ENCODE data around the gene CFAP100. TPM values are rescaled to one million over a fixed set of nuclear protein-coding genes. Genes with fewer than 3 reads are reported as not detected.
A peak's percentile ranks its signal among the peaks of the same experiment; 100 is the strongest.

Gene CFAP100
- total RNA-seq, 1 experiment from 2014 or later: not detected

DNA sequence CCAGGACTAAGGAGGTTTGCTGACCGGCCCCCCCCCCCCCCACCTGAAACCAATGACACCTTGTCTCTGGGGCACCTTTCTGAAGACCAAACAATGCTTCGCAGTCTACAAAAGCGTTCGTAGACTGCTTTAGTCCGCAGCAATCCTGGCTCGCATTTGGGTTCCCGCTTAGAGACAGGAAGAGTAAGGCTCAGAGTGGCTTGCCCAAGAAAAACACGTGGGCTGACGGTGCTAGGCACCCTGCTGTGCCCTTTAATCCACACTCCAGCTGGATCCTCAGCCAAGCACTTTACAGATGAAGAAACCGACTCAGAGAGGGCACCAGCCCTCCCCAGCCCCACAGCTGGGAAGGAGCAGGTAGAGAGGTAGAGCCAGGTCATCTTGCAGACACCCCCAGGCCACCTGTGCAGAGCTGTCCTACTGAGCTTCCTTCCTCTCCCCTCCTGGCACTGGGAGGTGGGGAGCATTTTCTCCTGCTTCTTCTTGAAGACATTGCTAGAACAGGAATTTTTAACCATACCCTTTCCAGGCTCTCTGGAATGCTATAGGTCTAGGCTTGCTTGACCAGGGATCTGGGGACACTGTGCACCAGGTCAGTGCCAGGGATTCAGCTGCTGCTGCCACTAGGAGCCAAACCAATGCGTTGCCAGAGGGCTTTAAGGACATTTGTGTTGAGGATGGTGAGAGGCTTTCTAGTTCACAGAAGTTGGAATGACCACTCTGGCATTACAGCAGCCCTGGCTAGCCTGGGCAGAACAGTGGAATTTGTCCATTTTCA lies 36.5 kb upstream of the CFAP100 start:
- TF ChIP-seq, protein P1, sequence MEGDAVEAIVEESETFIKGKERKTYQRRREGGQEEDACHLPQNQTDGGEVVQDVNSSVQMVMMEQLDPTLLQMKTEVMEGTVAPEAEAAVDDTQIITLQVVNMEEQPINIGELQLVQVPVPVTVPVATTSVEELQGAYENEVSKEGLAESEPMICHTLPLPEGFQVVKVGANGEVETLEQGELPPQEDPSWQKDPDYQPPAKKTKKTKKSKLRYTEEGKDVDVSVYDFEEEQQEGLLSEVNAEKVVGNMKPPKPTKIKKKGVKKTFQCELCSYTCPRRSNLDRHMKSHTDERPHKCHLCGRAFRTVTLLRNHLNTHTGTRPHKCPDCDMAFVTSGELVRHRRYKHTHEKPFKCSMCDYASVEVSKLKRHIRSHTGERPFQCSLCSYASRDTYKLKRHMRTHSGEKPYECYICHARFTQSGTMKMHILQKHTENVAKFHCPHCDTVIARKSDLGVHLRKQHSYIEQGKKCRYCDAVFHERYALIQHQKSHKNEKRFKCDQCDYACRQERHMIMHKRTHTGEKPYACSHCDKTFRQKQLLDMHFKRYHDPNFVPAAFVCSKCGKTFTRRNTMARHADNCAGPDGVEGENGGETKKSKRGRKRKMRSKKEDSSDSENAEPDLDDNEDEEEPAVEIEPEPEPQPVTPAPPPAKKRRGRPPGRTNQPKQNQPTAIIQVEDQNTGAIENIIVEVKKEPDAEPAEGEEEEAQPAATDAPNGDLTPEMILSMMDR (IDR thresholded peaks at IDR 0.05; ENCODE audit: unreplicated experiment): no peak
- peaks cover 23% of the 10 kb centered on the region for H3K36me3 Mint-ChIP-seq (ENCODE audit: insufficient read depth, unreplicated experiment)
- H3K4me3 Mint-ChIP-seq (ENCODE audit: low read depth, unreplicated experiment): peak overlapping the region; percentile 98
- H3K9me3 Mint-ChIP-seq (ENCODE audit: low read depth, unreplicated experiment): no peaks in the 10 kb centered on the region
- DNase-seq: no peak
- intact Hi-C loops (cut with micrococcal nuclease; ENCODE audit: unreplicated experiment): loop anchor here (5.0 kb wide), 2 partner anchors 71 to 146 kb away; no protein-coding TSS in a partner anchor
- H3K4me1 Mint-ChIP-seq (ENCODE audit: low read depth, unreplicated experiment): peaks cover 24% of the 10 kb centered on the region
- CTCF ChIA-PET: interaction anchor here (0.5 to 1.2 kb wide), 4 partner anchors 13 to 112 kb away, joined by 3 to 15 read pairs (median 9); no protein-coding TSS in a partner anchor
- H3K27ac Mint-ChIP-seq (ENCODE audit: unreplicated experiment): peak overlapping the region; percentile 64
- BruUV-seq (replicated peaks): no TSS peak
- H3K27me3 Mint-ChIP-seq (ENCODE audit: unreplicated experiment): peaks cover 58% of the 10 kb centered on the region

DNA sequence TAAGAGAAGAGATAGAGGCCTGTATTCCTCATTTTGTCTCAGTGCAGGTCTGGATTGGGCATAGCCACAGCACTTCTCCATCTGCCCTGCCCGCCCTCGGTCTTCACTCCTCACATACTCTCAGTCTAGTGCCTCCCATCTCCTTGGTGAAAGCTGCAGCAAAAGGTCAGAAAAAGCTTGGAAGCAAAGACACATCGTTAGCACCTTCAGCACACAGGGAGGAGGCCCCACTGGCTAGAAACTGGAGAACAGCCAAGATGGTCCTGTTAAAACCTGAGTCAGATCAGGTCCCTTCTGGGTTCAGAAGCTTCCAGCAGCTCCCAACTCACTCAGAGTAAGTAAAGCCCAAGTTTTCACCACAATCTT lies 35.9 kb upstream of the CFAP100 start:
- CTCF ChIA-PET: interaction anchor here (1.2 kb wide), 1 partner anchor 30 kb away, joined by 3 read pairs; no protein-coding TSS in a partner anchor
- H3K27me3 Mint-ChIP-seq (ENCODE audit: unreplicated experiment): peaks cover 64% of the 10 kb centered on the region
- no TSS peak for BruUV-seq (replicated peaks)
- no peak for DNase-seq
- H3K9me3 Mint-ChIP-seq (ENCODE audit: low read depth, unreplicated experiment): no peaks in the 10 kb centered on the region
- intact Hi-C loops (cut with micrococcal nuclease; ENCODE audit: unreplicated experiment): loop anchor here (5.0 kb wide), 2 partner anchors 71 to 146 kb away; no protein-coding TSS in a partner anchor
- H3K36me3 Mint-ChIP-seq (ENCODE audit: insufficient read depth, unreplicated experiment): peaks cover 23% of the 10 kb centered on the region
- TF ChIP-seq, protein P1 (IDR thresholded peaks at IDR 0.05; ENCODE audit: unreplicated experiment): no peak
- H3K4me1 Mint-ChIP-seq (ENCODE audit: low read depth, unreplicated experiment): peaks cover 24% of the 10 kb centered on the region
- H3K4me3 Mint-ChIP-seq (ENCODE audit: low read depth, unreplicated experiment): no peak overlapping the region
- no peak overlapping the region for H3K27ac Mint-ChIP-seq (ENCODE audit: unreplicated experiment)

DNA sequence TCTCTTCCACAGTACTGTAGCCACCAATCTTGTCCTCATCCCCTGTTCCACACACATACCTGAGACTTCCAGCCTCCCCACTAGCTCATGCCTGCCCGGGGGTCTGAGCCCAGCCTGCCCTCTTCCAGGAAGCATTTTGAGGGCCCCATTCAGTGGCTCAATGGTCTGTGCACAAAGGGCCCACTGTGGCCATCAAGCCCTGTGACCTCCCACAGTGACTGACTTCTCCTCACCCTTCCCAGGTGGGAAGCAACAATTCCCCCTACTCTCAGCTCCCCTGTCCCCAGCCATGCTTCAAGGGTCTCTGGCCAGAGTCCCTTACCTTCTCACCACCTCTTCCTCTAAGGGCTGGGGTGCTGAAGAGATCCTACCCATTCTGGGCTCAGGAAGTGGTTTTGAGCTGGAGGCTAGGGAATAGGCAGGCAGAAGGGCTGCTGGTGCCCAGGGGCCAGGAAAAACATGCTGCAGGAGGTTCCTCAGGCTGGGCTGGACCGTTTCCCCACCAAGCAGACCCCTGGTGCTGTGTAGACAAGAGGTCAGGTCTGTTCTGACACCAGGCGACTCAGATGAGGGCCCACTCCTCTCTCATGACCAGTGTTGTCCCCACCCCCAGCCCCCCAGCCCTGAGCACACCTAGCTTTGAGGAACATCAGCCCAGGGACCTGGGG lies 34.5 kb upstream of the CFAP100 start:
- Mint-ChIP-seq H3K9me3 (ENCODE audit: low read depth, unreplicated experiment) (no peaks in the 10 kb centered on the region), H3K4me1 (ENCODE audit: low read depth, unreplicated experiment) (peaks cover 22% of the 10 kb centered on the region), H3K4me3 (ENCODE audit: low read depth, unreplicated experiment) (no peak overlapping the region), H3K27me3 (ENCODE audit: unreplicated experiment) (peaks cover 77% of the 10 kb centered on the region), H3K36me3 (ENCODE audit: insufficient read depth, unreplicated experiment) (peaks cover 23% of the 10 kb centered on the region), H3K27ac (ENCODE audit: unreplicated experiment) (no peak overlapping the region)
- no peak for DNase-seq
- TF ChIP-seq, protein P1 (IDR thresholded peaks at IDR 0.05; ENCODE audit: unreplicated experiment): no peak
- CTCF ChIA-PET: interaction anchor here (1.2 kb wide), 1 partner anchor 29 kb away, joined by 3 read pairs; no protein-coding TSS in a partner anchor
- no TSS peak for BruUV-seq (replicated peaks)
- intact Hi-C loops (cut with micrococcal nuclease; ENCODE audit: unreplicated experiment): no loop called here

DNA sequence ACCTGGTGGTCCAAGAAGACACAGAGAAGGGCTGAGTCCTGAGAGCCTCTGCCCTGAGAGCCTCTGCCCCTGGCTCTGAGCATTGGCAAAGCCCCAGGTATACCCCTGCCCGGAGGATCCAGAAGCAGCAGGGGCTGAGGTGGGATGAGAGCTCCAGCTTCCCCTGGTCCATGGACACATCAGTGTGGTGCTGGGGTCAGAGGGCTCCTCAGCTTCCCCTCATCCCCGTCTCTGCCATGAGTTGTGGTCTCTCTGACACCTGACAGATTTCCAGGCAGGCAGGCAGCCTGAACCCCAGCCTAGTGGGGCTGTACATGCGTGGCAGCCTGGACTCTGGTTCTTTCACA lies 34.0 kb upstream of the CFAP100 start:
- CTCF ChIA-PET: no interaction called here
- Mint-ChIP-seq H3K9me3 (ENCODE audit: low read depth, unreplicated experiment) (no peaks in the 10 kb centered on the region), H3K36me3 (ENCODE audit: insufficient read depth, unreplicated experiment) (peaks cover 23% of the 10 kb centered on the region), H3K4me3 (ENCODE audit: low read depth, unreplicated experiment) (no peak overlapping the region), H3K27ac (ENCODE audit: unreplicated experiment) (no peak overlapping the region), H3K4me1 (ENCODE audit: low read depth, unreplicated experiment) (peaks cover 17% of the 10 kb centered on the region), H3K27me3 (ENCODE audit: unreplicated experiment) (peaks cover 82% of the 10 kb centered on the region)
- BruUV-seq (replicated peaks): no TSS peak
- DNase-seq: no peak
- TF ChIP-seq, protein P1 (IDR thresholded peaks at IDR 0.05; ENCODE audit: unreplicated experiment): no peak
- intact Hi-C loops (cut with micrococcal nuclease; ENCODE audit: unreplicated experiment): no loop called here

Data from Calu3 (cell line).